ENCODE results near the gene USP20.

DNA sequence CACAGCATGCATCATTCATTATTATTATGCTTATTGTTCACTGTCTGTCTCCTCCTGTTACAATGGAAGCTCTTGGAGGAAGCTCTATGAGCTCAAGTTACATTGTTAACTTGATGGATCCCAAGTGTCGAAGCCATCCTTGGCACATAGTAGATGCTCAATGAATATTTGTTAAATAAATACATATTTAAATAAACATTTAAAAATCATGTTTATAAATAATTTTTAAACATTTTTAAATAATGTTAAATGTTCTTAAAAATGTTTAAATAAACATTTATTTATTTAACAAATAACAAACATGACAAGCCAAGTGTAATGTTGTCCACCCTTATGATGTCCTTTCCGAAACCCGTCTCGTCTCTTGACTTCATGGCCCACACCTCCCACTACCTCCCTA is 69.5 kb downstream of the USP20 start:
- TF ChIP-seq, protein P1, sequence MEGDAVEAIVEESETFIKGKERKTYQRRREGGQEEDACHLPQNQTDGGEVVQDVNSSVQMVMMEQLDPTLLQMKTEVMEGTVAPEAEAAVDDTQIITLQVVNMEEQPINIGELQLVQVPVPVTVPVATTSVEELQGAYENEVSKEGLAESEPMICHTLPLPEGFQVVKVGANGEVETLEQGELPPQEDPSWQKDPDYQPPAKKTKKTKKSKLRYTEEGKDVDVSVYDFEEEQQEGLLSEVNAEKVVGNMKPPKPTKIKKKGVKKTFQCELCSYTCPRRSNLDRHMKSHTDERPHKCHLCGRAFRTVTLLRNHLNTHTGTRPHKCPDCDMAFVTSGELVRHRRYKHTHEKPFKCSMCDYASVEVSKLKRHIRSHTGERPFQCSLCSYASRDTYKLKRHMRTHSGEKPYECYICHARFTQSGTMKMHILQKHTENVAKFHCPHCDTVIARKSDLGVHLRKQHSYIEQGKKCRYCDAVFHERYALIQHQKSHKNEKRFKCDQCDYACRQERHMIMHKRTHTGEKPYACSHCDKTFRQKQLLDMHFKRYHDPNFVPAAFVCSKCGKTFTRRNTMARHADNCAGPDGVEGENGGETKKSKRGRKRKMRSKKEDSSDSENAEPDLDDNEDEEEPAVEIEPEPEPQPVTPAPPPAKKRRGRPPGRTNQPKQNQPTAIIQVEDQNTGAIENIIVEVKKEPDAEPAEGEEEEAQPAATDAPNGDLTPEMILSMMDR (conservative IDR thresholded peaks at IDR 0.05), result no peak
- TF ChIP-seq EZH2 (IDR thresholded peaks at IDR 0.05; ENCODE audit: low read depth), result no peak

Data from PC-9 (cell line).